Measurements from ENCODE around the gene PTH2R. TPM values are rescaled to one million over a fixed set of nuclear protein-coding genes. Genes with fewer than 3 reads are reported as not detected.

The PTH2R gene
- total and polyA plus RNA-seq, 2 of the 13 experiments (the other 11 are each of a cell fraction or from before 2014, with no cell fraction given) = 0.04 TPM; not detected in 1

DNA sequence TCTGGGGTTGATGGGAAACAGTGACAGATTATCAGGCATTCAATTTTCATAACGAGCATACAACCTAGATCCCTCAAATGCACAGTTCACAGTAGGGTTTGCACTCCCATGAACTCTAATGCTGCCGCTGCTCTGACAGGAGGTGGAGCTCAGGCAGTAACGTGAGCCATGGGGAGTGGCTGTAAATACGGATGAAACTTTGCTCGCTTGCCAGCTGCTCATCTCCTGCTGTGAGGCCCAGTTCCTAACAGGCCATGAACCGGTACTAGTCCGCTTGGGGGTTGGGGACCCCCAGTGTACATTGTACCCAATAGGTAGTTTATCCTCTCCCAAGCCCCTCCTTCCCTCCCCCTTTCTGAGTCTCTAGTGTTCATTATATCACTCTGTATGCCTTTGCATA lies 94.6 kb downstream of the PTH2R start (continued):
- TF ChIP-seq, protein P1, sequence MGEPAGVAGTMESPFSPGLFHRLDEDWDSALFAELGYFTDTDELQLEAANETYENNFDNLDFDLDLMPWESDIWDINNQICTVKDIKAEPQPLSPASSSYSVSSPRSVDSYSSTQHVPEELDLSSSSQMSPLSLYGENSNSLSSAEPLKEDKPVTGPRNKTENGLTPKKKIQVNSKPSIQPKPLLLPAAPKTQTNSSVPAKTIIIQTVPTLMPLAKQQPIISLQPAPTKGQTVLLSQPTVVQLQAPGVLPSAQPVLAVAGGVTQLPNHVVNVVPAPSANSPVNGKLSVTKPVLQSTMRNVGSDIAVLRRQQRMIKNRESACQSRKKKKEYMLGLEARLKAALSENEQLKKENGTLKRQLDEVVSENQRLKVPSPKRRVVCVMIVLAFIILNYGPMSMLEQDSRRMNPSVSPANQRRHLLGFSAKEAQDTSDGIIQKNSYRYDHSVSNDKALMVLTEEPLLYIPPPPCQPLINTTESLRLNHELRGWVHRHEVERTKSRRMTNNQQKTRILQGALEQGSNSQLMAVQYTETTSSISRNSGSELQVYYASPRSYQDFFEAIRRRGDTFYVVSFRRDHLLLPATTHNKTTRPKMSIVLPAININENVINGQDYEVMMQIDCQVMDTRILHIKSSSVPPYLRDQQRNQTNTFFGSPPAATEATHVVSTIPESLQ (CRISPR knock-in tag; conservative IDR thresholded peaks at IDR 0.05) = no peak
- no peak for TF ChIP-seq ZNF530 (CRISPR knock-in tag; IDR thresholded peaks at IDR 0.05; ENCODE audit: low read depth)
- TF ChIP-seq, protein P2, sequence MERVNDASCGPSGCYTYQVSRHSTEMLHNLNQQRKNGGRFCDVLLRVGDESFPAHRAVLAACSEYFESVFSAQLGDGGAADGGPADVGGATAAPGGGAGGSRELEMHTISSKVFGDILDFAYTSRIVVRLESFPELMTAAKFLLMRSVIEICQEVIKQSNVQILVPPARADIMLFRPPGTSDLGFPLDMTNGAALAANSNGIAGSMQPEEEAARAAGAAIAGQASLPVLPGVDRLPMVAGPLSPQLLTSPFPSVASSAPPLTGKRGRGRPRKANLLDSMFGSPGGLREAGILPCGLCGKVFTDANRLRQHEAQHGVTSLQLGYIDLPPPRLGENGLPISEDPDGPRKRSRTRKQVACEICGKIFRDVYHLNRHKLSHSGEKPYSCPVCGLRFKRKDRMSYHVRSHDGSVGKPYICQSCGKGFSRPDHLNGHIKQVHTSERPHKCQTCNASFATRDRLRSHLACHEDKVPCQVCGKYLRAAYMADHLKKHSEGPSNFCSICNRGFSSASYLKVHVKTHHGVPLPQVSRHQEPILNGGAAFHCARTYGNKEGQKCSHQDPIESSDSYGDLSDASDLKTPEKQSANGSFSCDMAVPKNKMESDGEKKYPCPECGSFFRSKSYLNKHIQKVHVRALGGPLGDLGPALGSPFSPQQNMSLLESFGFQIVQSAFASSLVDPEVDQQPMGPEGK (CRISPR knock-in tag; IDR thresholded peaks at IDR 0.05) = no peak
- no peak for TF ChIP-seq SMAD9 (CRISPR knock-in tag; IDR thresholded peaks at IDR 0.05)
- 0 out of 2 replicates have a peak, but pooled peaks have one; percentile 34 for TF ChIP-seq ZFX (CRISPR knock-in tag; IDR thresholded peaks at IDR 0.05; ENCODE audit: low read depth)
- no peak for TF ChIP-seq MBNL3 (CRISPR knock-in tag; conservative IDR thresholded peaks at IDR 0.05)
- TF ChIP-seq ZNF274 (CRISPR knock-in tag; IDR thresholded peaks at IDR 0.05) = no peak
- no peak for TF ChIP-seq THRA (CRISPR knock-in tag; IDR thresholded peaks at IDR 0.05; ENCODE audit: borderline replicate concordance)
- TF ChIP-seq SALL1 (CRISPR knock-in tag; IDR thresholded peaks at IDR 0.05) = 0 out of 2 replicates have a peak, but pooled peaks have one; percentile 16
- peak; percentile 98 for TF ChIP-seq ZNF205 (CRISPR knock-in tag; IDR thresholded peaks at IDR 0.05)
- peak; percentile 36; the same call in 1 of the 2 replicates for TF ChIP-seq ZNF292 (CRISPR knock-in tag; IDR thresholded peaks at IDR 0.05; ENCODE audit: borderline replicate concordance, low read depth)
- no peak for TF ChIP-seq FUBP1 (CRISPR knock-in tag; IDR thresholded peaks at IDR 0.05; ENCODE audit: borderline replicate concordance)
- TF ChIP-seq PCBP2 (optimal IDR thresholded peaks at IDR 0.05; ENCODE audit: low read depth, low read length, poor library complexity, severe bottlenecking) = no peak
- no peak for TF ChIP-seq MTA3 (CRISPR knock-in tag; IDR thresholded peaks at IDR 0.05)
- 0 out of 2 replicates have a peak, but pooled peaks have one; percentile 21 for TF ChIP-seq ZNF501 (CRISPR knock-in tag; IDR thresholded peaks at IDR 0.05)
- no peak for TF ChIP-seq ELF1 (CRISPR knock-in tag; IDR thresholded peaks at IDR 0.05)
- no peak for TF ChIP-seq ZNF878 (CRISPR knock-in tag; IDR thresholded peaks at IDR 0.05)
- no peak for TF ChIP-seq ZMYM3 (CRISPR knock-in tag; IDR thresholded peaks at IDR 0.05)

Measured in HepG2 (cell line).